Neuronal stem cell (in vitro differentiated cells): ENCODE data around the gene OAS3.

Source experiments
- DNase-seq: peaks from one replicate; pipeline ENCODE4 v3.0.0-alpha.2; 2013; ENCODE audit warnings: low spot score
- H2AFZ ChIP-seq: one replicate; pipeline ENCODE4 v1.6.1; 2013; ENCODE audit warnings: mild to moderate bottlenecking, low read length, inconsistent platforms
- H2AK5ac ChIP-seq: 2 replicates; pipeline ENCODE4 v1.6.1; 2013; ENCODE audit warnings: low read depth, mild to moderate bottlenecking, inconsistent platforms, low read length, moderate library complexity, mixed read lengths
- H2BK120ac ChIP-seq: 2 replicates; pipeline ENCODE4 v1.6.1; 2013; ENCODE audit warnings: low read depth, mild to moderate bottlenecking, inconsistent platforms, low read length, moderate library complexity, mixed read lengths
- H2BK12ac ChIP-seq: one replicate; pipeline ENCODE4 v1.6.1; 2013; ENCODE audit warnings: low read length, inconsistent platforms
- H2BK15ac ChIP-seq: 2 replicates; pipeline ENCODE4 v1.6.1; 2013; ENCODE audit warnings: mild to moderate bottlenecking, low read length, inconsistent platforms, mixed read lengths
- H2BK5ac ChIP-seq: one replicate; pipeline ENCODE4 v1.6.1; 2013; ENCODE audit warnings: inconsistent platforms, mild to moderate bottlenecking, low read length, moderate library complexity
- H3K14ac ChIP-seq: one replicate; pipeline ENCODE4 v1.6.1; 2013; ENCODE audit warnings: low read length, inconsistent platforms
- H3K18ac ChIP-seq: 2 replicates; pipeline ENCODE4 v1.6.1; 2013; ENCODE audit warnings: low read length, inconsistent platforms
- H3K23ac ChIP-seq: 2 replicates; pipeline ENCODE4 v1.6.1; 2013; ENCODE audit warnings: low read depth, mild to moderate bottlenecking, mixed read lengths, low read length, inconsistent platforms; ENCODE audit not compliant: poor library complexity
- H3K27ac ChIP-seq: replicated peaks from 3 replicates; pipeline ENCODE4 v1.5.1; 2013; ENCODE audit warnings: low read length, inconsistent platforms
- H3K27me3 ChIP-seq, 3 experiments: 2 replicates each; pipeline ENCODE4 v1.6.1; 2013; ENCODE audit warnings: low read length in 3 of 3, mild to moderate bottlenecking in 2 of 3, inconsistent platforms in 1 of 3, low read depth in 1 of 3, mixed read lengths in 1 of 3, moderate library complexity in 1 of 3; ENCODE audit not compliant: control insufficient read depth in 3 of 3, insufficient read depth in 3 of 3
- H3K36me3 ChIP-seq, 2 donors: replicated peaks in 1 of 2; 2 replicates each; pipeline ENCODE4 v1.6.1; 2013; ENCODE audit warnings: low read length in 2 of 2; ENCODE audit not compliant: control insufficient read depth in 2 of 2, insufficient read depth in 2 of 2
- H3K4ac ChIP-seq: 2 replicates; pipeline ENCODE4 v1.6.1; 2013; ENCODE audit warnings: inconsistent platforms, mild to moderate bottlenecking, low read length, moderate library complexity
- H3K4me1 ChIP-seq, 2 donors: 1 replicate in 1 of 2; 2 replicates in 1 of 2; pipeline ENCODE4 v1.6.1; 2013; ENCODE audit warnings: low read length in 2 of 2, low read depth in 1 of 2; ENCODE audit not compliant: control insufficient read depth in 2 of 2, insufficient read depth in 1 of 2
- H3K4me2 ChIP-seq: one replicate; pipeline ENCODE4 v1.6.1; 2013; ENCODE audit warnings: mild to moderate bottlenecking, low read length, inconsistent platforms; ENCODE audit not compliant: insufficient read depth, poor library complexity, severe bottlenecking
- H3K4me3 ChIP-seq, 2 donors: 2 replicates each; pipeline ENCODE4 v1.5.1; 2013; ENCODE audit warnings: low read length in 2 of 2, mild to moderate bottlenecking in 2 of 2, inconsistent platforms in 1 of 2, moderate library complexity in 1 of 2
- H3K79me1 ChIP-seq: one replicate; pipeline ENCODE4 v1.6.1; 2013; ENCODE audit warnings: low read depth, mild to moderate bottlenecking, inconsistent platforms, low read length, moderate library complexity
- H3K9ac ChIP-seq: one replicate; pipeline ENCODE4 v1.6.1; 2013; ENCODE audit warnings: mild to moderate bottlenecking, low read depth, low read length, inconsistent platforms; ENCODE audit not compliant: poor library complexity
- H3K9me3 ChIP-seq, 2 donors: replicated peaks in 1 of 2; 2 replicates each; pipeline versions ENCODE3 to v1.6.1; 2013; ENCODE audit warnings: low read length in 2 of 2, mild to moderate bottlenecking in 2 of 2, inconsistent platforms in 1 of 2, low read depth in 1 of 2, mixed read lengths in 1 of 2, moderate library complexity in 1 of 2; ENCODE audit not compliant: control insufficient read depth in 2 of 2, insufficient read depth in 1 of 2
- H4K8ac ChIP-seq: one replicate; pipeline ENCODE4 v1.6.1; 2013; ENCODE audit warnings: low read depth, mild to moderate bottlenecking, inconsistent platforms, low read length, moderate library complexity
- H4K91ac ChIP-seq: one replicate; pipeline ENCODE4 v1.6.1; 2013; ENCODE audit warnings: low read length, low read depth, mild to moderate bottlenecking, inconsistent platforms; ENCODE audit not compliant: poor library complexity
- WGBS, 2 donors: extraction: QIAGEN DNeasy Blood & Tissue Kit; methylation state at CpG; one replicate each; pipeline ENCODE4 v1.1.7; 2013; ENCODE audit warnings: missing lambda C conversion rate in 2 of 2, mixed read lengths in 1 of 2; ENCODE audit not compliant: insufficient read length in 2 of 2, insufficient replicate concordance in 1 of 2; ENCODE audit errors: extremely low coverage in 2 of 2; 5-methylcytosine and 5-hydroxymethylcytosine counted together

Gene OAS3

DNA sequence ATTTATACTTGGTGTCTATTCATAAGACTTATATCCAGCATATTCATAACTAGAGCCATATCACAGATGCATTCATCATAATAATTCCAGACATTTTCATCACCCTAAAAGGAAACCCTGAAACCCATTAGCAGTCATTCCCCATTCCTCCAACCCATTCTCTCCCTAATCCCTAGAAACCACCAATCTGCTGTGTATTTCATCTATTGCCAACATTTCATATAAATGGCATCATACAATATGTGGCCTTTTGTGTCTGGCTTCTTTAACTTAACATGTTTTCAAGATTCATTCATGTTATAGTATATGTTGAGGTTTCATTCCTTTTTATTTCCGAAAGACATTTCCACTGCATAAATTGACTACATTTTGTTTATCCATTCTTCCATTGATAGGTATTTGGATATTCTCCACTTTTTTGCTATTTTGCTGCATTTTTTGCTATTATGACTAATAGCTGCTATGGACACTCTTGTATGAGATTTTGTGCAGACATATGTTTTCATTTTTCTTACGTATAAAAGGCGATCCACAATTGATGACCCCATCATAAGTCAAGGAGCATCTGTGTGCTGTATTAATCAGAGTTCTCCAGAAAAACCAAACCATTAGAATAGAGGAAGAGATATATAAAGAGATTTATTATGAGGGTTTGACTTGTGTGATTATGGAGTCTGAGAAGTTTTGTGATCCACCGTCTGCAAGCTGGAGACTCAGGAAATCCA lies 34.9 kb downstream of the OAS3 start:
- Histone ChIP-seq H3K23ac (no peak overlapping the region), H2BK5ac (no peak overlapping the region), H3K4me2 (no peak overlapping the region), H2BK12ac (no peak overlapping the region), H3K9ac (no peak overlapping the region), H3K36me3 (no peaks in the 10 kb centered on the region), H3K14ac (no peak overlapping the region), H3K18ac (no peak overlapping the region), H3K4me3 (no peak overlapping the region), H4K8ac (no peak overlapping the region), H2AFZ (no peak overlapping the region), H3K27me3 (no peaks in the 10 kb centered on the region), H3K9me3 (peaks cover 0 to 2% of the 10 kb centered on the region in 2 donors), H2BK120ac (no peak overlapping the region), H2BK15ac (no peak overlapping the region), H3K4ac (no peak overlapping the region), H3K27ac (no peak overlapping the region), H3K4me1 (peaks cover 0 to under 1% of the 10 kb centered on the region in 2 donors), H4K91ac (no peak overlapping the region), H3K79me1 (no peaks in the 10 kb centered on the region), H2AK5ac (no peak overlapping the region)
- no CpG with 5 or more reads among the region's 4 CpGs for WGBS, 2 donors
- DNase-seq = no peak

DNA sequence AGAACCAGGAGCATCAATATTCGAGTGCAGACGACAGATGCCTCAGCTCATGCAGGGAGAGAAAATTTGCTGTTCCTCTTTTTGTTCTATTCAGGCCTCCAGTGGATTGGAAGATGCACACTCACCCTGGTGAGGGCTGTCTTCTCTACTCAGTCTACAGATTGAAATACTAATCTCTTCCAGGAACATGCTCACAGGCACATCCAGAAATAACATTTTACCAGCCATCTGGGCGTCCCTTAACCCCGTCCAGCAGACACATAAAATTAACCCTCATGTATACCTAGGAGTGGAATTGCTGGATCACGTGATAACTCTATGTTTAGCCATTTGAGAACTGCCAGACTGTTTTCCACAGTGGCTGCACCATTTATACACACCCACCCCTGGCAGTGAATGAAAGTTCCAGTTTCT lies 35.6 kb downstream of the OAS3 start:
- no peaks in the 10 kb centered on the region for H3K79me1 ChIP-seq
- no peak overlapping the region for H3K14ac ChIP-seq
- WGBS, 2 donors = no CpG with 5 or more reads among the region's 5 CpGs
- H2BK15ac ChIP-seq = no peak overlapping the region
- peaks cover 0 to 2% of the 10 kb centered on the region in 2 donors for H3K9me3 ChIP-seq
- no peaks in the 10 kb centered on the region for H3K27me3 ChIP-seq
- DNase-seq = no peak
- no peak overlapping the region for H3K4me2 ChIP-seq
- H4K91ac ChIP-seq = no peak overlapping the region
- H3K4me1 ChIP-seq = peaks cover 0 to 1% of the 10 kb centered on the region in 2 donors
- H2BK12ac ChIP-seq = no peak overlapping the region
- no peak overlapping the region for H2BK120ac ChIP-seq
- no peaks in the 10 kb centered on the region for H3K36me3 ChIP-seq
- no peak overlapping the region for H4K8ac ChIP-seq
- H2BK5ac ChIP-seq = no peak overlapping the region
- no peak overlapping the region for H3K9ac ChIP-seq
- no peak overlapping the region for H3K4me3 ChIP-seq
- H3K23ac ChIP-seq = no peak overlapping the region
- H3K4ac ChIP-seq = no peak overlapping the region
- H2AFZ ChIP-seq = no peak overlapping the region
- no peak overlapping the region for H3K18ac ChIP-seq
- H2AK5ac ChIP-seq = no peak overlapping the region
- H3K27ac ChIP-seq = no peak overlapping the region

DNA sequence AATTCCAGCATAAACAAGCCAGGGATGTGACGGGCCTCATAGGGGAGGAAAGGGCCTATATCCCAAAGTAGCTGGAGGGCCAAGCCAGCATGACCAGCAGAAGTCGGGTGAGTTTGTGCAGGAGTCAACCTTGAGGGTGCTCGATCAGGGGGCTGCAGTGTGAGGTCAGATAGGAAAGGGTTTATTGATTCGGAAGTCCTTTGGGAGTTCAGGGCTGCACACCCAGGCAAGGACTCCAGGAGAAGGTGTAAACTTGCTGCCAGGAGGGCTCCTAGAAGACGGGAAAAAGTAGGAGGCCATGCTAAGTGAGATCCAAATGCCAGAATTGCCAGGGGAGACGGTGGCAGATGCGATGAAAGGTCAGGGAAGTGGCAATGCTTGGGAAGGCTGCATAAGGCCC lies 36.6 kb downstream of the OAS3 start:
- no peak overlapping the region for H3K9ac ChIP-seq
- no peak overlapping the region for H2BK12ac ChIP-seq
- H3K18ac ChIP-seq = no peak overlapping the region
- no peak overlapping the region for H3K14ac ChIP-seq
- no peaks in the 10 kb centered on the region for H3K27me3 ChIP-seq
- H3K23ac ChIP-seq = no peak overlapping the region
- no peak overlapping the region for H3K4ac ChIP-seq
- no peaks in the 10 kb centered on the region for H3K79me1 ChIP-seq
- WGBS, 2 donors = no CpG with 5 or more reads among the region's 7 CpGs
- no peak overlapping the region for H2AK5ac ChIP-seq
- H4K91ac ChIP-seq = no peak overlapping the region
- peaks cover 0 to 2% of the 10 kb centered on the region in 2 donors for H3K9me3 ChIP-seq
- no peak overlapping the region for H3K4me3 ChIP-seq
- H3K27ac ChIP-seq = no peak overlapping the region
- no peak overlapping the region for H2AFZ ChIP-seq
- no peak overlapping the region for H2BK15ac ChIP-seq
- DNase-seq = no peak
- H3K4me2 ChIP-seq = no peak overlapping the region
- H2BK5ac ChIP-seq = no peak overlapping the region
- no peak overlapping the region for H4K8ac ChIP-seq
- no peaks in the 10 kb centered on the region for H3K36me3 ChIP-seq
- peaks cover 0 to 1% of the 10 kb centered on the region in 2 donors for H3K4me1 ChIP-seq
- no peak overlapping the region for H2BK120ac ChIP-seq

DNA sequence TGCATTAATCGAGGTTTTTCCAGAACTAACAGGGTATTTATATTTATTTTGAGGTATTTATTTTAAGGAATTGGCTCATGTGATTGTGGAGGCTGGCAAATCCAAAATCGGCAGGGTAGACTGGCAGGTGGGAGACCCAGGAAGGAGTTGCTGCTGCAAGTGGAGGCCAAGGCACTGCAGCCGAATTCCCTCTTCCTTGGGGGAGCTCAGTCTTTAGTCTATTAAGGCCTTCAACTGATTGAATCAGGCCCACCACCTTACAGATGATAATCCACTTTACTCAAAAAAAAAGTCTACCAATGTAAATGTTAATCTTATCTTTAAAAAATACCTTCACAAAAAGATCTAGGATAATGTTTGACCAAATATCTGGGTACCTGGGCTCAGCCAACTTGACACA lies 38.9 kb downstream of the OAS3 start:
- no peak overlapping the region for H3K23ac ChIP-seq
- DNase-seq = no peak
- H3K18ac ChIP-seq = no peak overlapping the region
- H2AFZ ChIP-seq = no peak overlapping the region
- no peak overlapping the region for H3K9ac ChIP-seq
- WGBS, 2 donors = no CpG with 5 or more reads among the region's 3 CpGs
- H3K27me3 ChIP-seq = no peaks in the 10 kb centered on the region
- H3K14ac ChIP-seq = no peak overlapping the region
- H3K4me2 ChIP-seq = no peak overlapping the region
- H2BK5ac ChIP-seq = no peak overlapping the region
- no peak overlapping the region for H2BK15ac ChIP-seq
- no peak overlapping the region for H4K8ac ChIP-seq
- no peak overlapping the region for H2AK5ac ChIP-seq
- H4K91ac ChIP-seq = no peak overlapping the region
- H3K36me3 ChIP-seq = no peaks in the 10 kb centered on the region
- H3K4me3 ChIP-seq = no peak overlapping the region
- H2BK120ac ChIP-seq = no peak overlapping the region
- no peaks in the 10 kb centered on the region for H3K9me3 ChIP-seq
- H3K4me1 ChIP-seq = peaks cover 0 to 1% of the 10 kb centered on the region in 2 donors
- H3K4ac ChIP-seq = no peak overlapping the region
- no peak overlapping the region for H2BK12ac ChIP-seq
- no peak overlapping the region for H3K27ac ChIP-seq
- H3K79me1 ChIP-seq = no peaks in the 10 kb centered on the region
